Measurements from ENCODE around the gene PCSK6. TPM values are rescaled to one million over a fixed set of nuclear protein-coding genes. Genes with fewer than 3 reads are reported as not detected.

Gene PCSK6
- total and polyA plus RNA-seq, 8 donors, result 2.8 to 91.5 (median 17.8) TPM

- no peak for DNase-seq
- H3K36me3 ChIP-seq, result peaks cover 0 to 3% (median 0%) of the 10 kb centered on the region in 4 donors
- intact Hi-C loops (cut with DNase I; ENCODE audit: low total_unique reads), result loop anchor here (5.0 kb wide), 1 partner anchor 346 kb away; no protein-coding TSS in a partner anchor
- H3K27ac ChIP-seq, result no peak overlapping the region
- no peak for TF ChIP-seq POLR2AphosphoS5 (IDR thresholded peaks at IDR 0.05)
- no peak for TF ChIP-seq EP300 (IDR thresholded peaks at IDR 0.05)
- no peak for TF ChIP-seq CTCF (IDR thresholded peaks at IDR 0.05)
- TF ChIP-seq POLR2A (IDR thresholded peaks at IDR 0.05), result no peak
- WGBS, 5 donors, result 79 to 90% (median 87%) methylated on average over 9 of the region's 9 CpGs
- H3K9me3 ChIP-seq, result no peaks in the 10 kb centered on the region
- H3K4me3 ChIP-seq, result no peak overlapping the region
- peaks cover 14 to 44% (median 35%) of the 10 kb centered on the region in 4 donors for H3K4me1 ChIP-seq
- H3K27me3 ChIP-seq, result no peaks in the 10 kb centered on the region
Measured at GRCh38 chr15:101296418-101297405, 192.8 kb downstream of the PCSK6 start.

GRCh38 chr15:101295607-101296161 is 193.8 kb downstream of the PCSK6 start:
- peaks cover 0 to 9% (median 5%) of the 10 kb centered on the region in 4 donors for H3K36me3 ChIP-seq
- peak in 1 of 2 donors; percentile 36 for DNase-seq
- peak overlapping the region; percentile 89 to 97 (median 95) for H3K27ac ChIP-seq
- intact Hi-C loops (cut with DNase I; ENCODE audit: low total_unique reads), result loop anchor here (5.0 kb wide), 1 partner anchor 347 kb away; no protein-coding TSS in a partner anchor
- H3K4me1 ChIP-seq, result peaks cover 14 to 52% (median 39%) of the 10 kb centered on the region in 4 donors
- H3K27me3 ChIP-seq, result no peaks in the 10 kb centered on the region
- H3K4me3 ChIP-seq, result peak overlapping the region; percentile 84 to 91 (median 85)
- no peak for TF ChIP-seq POLR2AphosphoS5 (IDR thresholded peaks at IDR 0.05)
- no peak for TF ChIP-seq CTCF (IDR thresholded peaks at IDR 0.05)
- TF ChIP-seq POLR2A (IDR thresholded peaks at IDR 0.05), result no peak
- no peak for TF ChIP-seq EP300 (IDR thresholded peaks at IDR 0.05)
- H3K9me3 ChIP-seq, result no peaks in the 10 kb centered on the region
- 1 to 2% (median 1%) methylated on average over 20 of the region's 20 CpGs for WGBS, 5 donors

- intact Hi-C loops (cut with DNase I; ENCODE audit: low total_unique reads), result loop anchor here (5.0 kb wide), 1 partner anchor 347 kb away; no protein-coding TSS in a partner anchor
- Histone ChIP-seq H3K27me3 (no peaks in the 10 kb centered on the region), H3K4me1 (peaks cover 14 to 46% (median 38%) of the 10 kb centered on the region in 4 donors), H3K36me3 (peaks cover 0 to 15% (median 8%) of the 10 kb centered on the region in 4 donors), H3K9me3 (no peaks in the 10 kb centered on the region), H3K4me3 (peak within 1 kb of the TSS; percentile 84 to 91 (median 85)), H3K27ac (peak within 1 kb of the TSS; percentile 89 to 97 (median 95))
- WGBS, 5 donors, result 0 to 1% (median 0%) methylated on average over 30 to 87 of the region's 87 CpGs
- DNase-seq, result peak; percentile 99
- TF ChIP-seq POLR2AphosphoS5 (IDR thresholded peaks at IDR 0.05), result peak; percentile 94 to 99 (median 98)
- TF ChIP-seq EP300 (IDR thresholded peaks at IDR 0.05), result no peak
- peak in 2 of 4 donors; percentile 24 to 68 for TF ChIP-seq POLR2A (IDR thresholded peaks at IDR 0.05)
Measured at GRCh38 chr15:101294731-101295606, 194.5 kb downstream of the PCSK6 start, which contains the start of gene SNRPA1. Gene SNRPA1 (minus strand): TSS chr15:101295248. CDS start chr15:101295178, 70 bp downstream.

GRCh38 chr15:101293122-101293521 is 196.4 kb downstream of the PCSK6 start:
- intact Hi-C loops (cut with DNase I; ENCODE audit: low total_unique reads), result no loop called here
- TF ChIP-seq POLR2A (IDR thresholded peaks at IDR 0.05), result no peak
- no peak for TF ChIP-seq CTCF (IDR thresholded peaks at IDR 0.05)
- TF ChIP-seq EP300 (IDR thresholded peaks at IDR 0.05), result no peak
- TF ChIP-seq POLR2AphosphoS5 (IDR thresholded peaks at IDR 0.05), result no peak
- Histone ChIP-seq H3K27ac (peak overlapping the region in 3 of 5 donors; percentile 26 to 97 (median 95)), H3K36me3 (peaks cover 0 to 31% (median 23%) of the 10 kb centered on the region in 4 donors), H3K27me3 (no peaks in the 10 kb centered on the region), H3K4me3 (peak overlapping the region; percentile 84 to 91 (median 85)), H3K9me3 (no peaks in the 10 kb centered on the region), H3K4me1 (peaks cover 14 to 54% (median 43%) of the 10 kb centered on the region in 4 donors)
- WGBS, 5 donors, result 34 to 56% (median 44%) methylated on average over 10 of the region's 10 CpGs
- DNase-seq, result no peak

Data from stomach (tissue), 9 donors.